SJSA1 (cell line): ENCODE results near the gene RBMXL3. TPM values are rescaled to one million over a fixed set of nuclear protein-coding genes. Genes with fewer than 3 reads are reported as not detected.

Experiments
- total RNA-seq: library from RNA; depleted of rRNA; stranded (reverse); fragments of >200 nt; shearing (Covaris generic); gene quantifications from 2 replicates; pipeline ENCODE4 v1.2.3, GENCODE V29; 2014; rRNA removed

The RBMXL3 gene
- total RNA-seq, 1 experiment from 2014 or later, result not detected

Other genes starting within 250 kb of the RBMXL3 start
- not detected in 2 replicates for gene IL13RA2, start 171.8 kb upstream of the RBMXL3 start, total RNA-seq
- 0.03 and 0.89 TPM in 2 replicates for gene LRCH2, start 44.7 kb downstream of the RBMXL3 start, total RNA-seq
- gene LUZP4, start 100.3 kb downstream of the RBMXL3 start, total RNA-seq, result not detected in 2 replicates